NCI-H345 (cell line): Measurements from ENCODE around the gene CNDP1.

Experiments used
- DNase-seq: peaks from one replicate; lab custom pipeline; 2025; lab: John Stamatoyannopoulos, UW

Gene CNDP1

GRCh38 chr18:74582642-74583041 lies 48.3 kb downstream of the CNDP1 start:
- DNase-seq, result no peak

DNA sequence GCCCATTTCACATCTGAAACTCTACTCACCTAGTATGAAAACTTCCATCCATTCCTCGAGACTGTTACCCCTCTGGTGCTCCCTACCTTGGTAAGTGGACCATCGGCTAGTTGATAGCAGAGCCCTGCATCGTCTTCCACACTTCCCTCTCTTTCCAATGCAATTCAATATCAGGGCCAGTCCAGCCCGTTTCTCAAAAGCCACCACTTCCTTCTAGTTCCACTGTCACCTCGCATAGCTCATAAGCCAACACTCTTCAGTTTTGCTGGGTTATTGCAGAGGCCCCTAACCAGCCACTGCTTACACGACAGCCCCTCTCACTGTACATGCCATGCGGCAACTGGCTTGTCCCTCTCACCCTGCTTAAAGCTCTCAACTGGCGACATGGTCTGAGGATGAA lies 53.1 kb downstream of the CNDP1 start:
- no peak for DNase-seq

- no peak for DNase-seq
These were observed 54.7 kb downstream of the CNDP1 start for GRCh38 chr18:74589021-74589420.

- no peak for DNase-seq
These were observed 55.5 kb downstream of the CNDP1 start for GRCh38 chr18:74589811-74590210.

GRCh38 chr18:74590671-74591070 lies 56.4 kb downstream of the CNDP1 start:
- no peak for DNase-seq

- no peak for DNase-seq
These were observed 61.1 kb downstream of the CNDP1 start for GRCh38 chr18:74595431-74595830.

- DNase-seq, result peak; percentile 82
These were observed 62.8 kb downstream of the CNDP1 start for GRCh38 chr18:74597034-74597661.

DNA sequence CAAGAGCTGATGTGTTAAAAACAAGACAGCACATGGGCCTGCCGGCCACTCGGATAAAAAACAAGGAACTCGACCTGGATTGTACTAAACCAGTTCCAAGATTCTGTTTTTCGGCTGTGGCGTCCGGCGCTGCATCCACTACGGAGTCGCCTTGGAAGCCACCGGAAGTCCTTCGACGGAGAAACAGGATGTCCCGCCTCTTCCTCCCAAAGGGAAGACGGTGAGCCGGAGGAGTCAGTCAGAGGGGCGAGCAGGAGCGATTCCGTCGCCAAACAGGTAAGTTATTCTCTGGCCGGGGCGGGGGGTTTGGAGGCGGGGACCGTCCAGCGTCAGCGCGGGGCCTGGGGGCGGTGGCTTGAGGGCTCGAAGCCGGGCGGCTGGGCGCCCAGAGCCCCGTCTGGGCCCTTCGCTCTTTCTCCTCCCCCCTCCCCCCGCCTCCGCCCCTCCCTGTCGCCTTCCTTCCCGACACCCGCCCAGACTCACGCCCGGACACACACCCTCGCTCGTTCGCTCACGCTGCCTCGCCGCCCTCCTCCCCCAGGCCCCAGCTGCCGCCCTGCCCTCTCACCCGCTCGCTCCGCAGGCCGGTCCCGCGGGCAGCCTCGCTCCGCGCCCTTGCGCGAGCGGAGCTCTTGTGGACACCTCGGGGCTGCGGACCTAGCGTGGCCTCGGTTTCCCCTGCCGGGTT lies 63.5 kb downstream of the CNDP1 start, which contains the start of gene ZNF407:
Gene ZNF407 (plus strand): TSS at position 209 of the 688 bp plus-strand sequence. CDS start 33,150 bp downstream, outside the sequence.
- peak; percentile 91 for DNase-seq

GRCh38 chr18:74598350-74599001 lies 64.2 kb downstream of the CNDP1 start:
- DNase-seq, result peak; percentile 54

GRCh38 chr18:74604361-74604760 lies 70.1 kb downstream of the CNDP1 start:
- DNase-seq, result no peak

DNA sequence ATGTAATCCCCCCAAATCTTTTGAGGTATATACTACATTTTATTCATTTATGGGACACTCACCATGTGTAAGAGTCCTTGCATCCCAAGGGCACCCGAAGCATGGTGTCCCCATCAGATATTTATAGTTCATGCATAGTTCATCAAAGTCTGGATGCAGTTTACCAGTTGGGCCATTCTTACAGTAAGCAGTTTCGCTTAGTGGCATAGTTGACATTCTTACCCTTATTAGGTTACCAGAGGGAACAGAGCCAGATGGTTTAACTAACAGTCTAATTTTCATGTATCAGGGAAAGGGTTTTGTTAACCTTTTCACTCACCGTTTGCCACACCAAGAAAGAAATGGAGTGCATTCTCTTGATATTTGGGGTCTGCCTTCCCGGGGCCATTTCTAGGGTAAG lies 70.5 kb downstream of the CNDP1 start:
- no peak for DNase-seq

DNA sequence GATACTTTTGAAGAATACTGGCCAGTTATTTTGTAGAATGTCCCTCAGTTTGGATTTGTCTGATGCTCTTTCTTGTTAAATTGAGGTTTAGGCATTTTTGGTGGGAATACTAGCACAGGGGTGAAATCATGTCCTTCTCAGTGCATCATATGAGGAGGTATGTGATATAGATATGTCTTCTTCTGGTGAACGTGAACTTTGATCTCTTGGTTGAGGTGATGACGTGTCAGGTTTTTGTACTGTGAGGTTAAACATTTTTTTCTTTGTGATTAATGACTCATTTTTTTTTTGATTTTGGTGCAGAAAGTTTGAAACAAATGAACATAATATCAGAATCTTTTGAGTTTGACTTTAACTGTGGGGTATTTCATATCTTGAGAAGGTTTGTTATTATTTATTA lies 74.4 kb downstream of the CNDP1 start:
- DNase-seq, result no peak

DNA sequence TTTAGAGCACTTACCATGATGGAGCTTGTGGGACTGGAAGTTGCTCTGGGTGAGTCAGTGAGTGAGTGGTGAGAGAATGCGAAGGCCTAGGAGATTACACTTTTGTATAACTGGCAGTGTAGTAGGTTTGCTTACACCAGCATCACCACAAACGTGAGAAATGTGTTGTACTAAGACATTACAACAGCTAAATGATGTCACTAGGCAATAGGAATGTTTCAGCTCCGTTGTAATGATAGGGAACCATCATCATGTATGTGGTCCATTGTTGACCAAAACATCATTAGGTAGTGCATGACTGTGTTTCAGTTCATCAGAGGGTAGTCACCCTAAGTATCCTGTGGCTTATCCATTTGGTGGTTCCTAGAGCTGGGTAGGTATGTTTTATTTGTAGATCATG lies 75.2 kb downstream of the CNDP1 start:
- no peak for DNase-seq

DNA sequence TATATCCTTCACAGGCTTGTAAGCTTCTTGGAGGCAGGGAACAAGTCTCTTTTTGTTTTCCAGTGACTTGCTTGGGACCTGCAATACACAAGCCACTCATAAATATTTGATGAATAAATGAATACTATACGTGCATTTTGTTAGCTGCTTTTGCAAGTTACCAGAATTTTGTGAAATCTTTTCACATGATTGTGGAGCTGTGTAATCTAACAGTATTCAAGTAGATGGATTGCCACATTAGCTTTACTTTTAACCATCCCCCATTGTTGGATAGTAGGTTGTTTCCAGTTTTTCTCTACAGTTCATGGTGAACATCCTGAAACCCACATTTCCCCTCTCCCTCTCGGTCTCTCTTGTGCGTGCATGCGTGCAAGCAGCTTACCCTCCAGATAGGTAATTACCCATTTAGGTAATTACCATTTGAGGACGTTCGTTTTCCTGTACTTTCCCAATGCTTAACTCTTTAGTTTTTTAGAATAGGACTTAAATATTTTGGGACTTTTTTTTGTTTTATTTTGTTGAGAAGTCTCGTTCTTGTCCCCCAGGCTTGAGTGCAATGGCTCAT lies 75.8 kb downstream of the CNDP1 start:
- no peak for DNase-seq

GRCh38 chr18:74610860-74611259 lies 76.6 kb downstream of the CNDP1 start:
- DNase-seq, result no peak

DNA sequence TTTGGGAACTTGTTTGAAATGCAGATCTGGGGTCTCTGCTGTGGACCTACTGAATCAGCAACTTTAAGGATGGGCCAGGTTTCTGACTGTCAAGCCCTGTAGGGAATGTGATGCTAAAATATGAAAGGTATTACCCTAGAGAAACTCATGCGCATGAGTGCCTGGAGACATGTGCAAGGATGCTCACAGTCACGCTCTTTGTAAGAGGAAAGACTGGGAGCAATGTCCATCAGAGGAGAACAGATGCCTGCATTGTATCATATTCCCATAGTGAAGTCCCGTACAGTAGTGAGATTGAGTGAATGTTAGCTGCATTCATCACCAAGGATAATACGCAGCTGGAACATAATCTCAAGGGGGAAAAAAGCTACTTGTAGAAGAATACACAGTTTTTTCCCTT lies 77.5 kb downstream of the CNDP1 start:
- no peak for DNase-seq

DNA sequence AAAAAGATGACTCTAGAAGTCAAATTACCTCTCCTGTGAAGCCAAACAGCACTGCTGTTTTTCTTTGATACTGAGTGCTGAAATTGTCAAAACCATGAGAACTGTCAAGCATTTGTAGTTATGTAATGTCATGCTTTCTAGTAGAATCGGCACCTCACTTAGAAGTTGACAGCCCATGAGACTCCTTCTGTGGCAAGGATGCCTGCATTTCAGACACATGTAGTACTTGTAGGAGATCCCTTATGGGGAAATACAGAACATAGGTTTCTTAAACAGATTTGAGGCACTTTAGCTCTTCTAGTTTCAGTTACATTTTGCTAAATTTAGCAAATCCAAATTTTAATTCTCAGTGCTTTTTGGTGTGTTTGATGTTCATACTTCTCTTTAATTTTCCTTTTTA lies 79.1 kb downstream of the CNDP1 start:
- DNase-seq, result no peak

- DNase-seq, result no peak
These were observed 82.2 kb downstream of the CNDP1 start for GRCh38 chr18:74616494-74616893.

- DNase-seq, result no peak
These were observed 83.2 kb downstream of the CNDP1 start for GRCh38 chr18:74617486-74617885.

DNA sequence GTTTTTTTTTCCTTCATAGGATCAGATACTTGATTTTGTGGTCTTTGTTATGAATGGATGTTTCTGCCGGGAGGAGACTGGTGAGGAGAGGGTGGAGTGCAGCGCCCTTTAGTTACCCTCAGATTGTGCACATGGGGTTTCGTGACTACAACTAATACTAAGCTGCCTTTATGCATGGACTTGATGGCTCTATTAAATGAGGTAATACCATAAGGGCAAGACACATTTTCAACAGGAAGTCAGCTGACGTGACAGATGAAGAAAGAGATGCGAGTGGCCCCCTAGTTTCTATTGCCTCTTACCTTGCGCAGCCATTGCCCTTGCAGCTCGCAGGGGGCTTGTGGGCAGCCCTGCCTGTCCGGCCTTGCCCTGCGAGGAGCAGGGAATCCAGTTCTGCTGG lies 87.8 kb downstream of the CNDP1 start:
- DNase-seq, result no peak

- DNase-seq, result no peak
These were observed 88.9 kb downstream of the CNDP1 start for GRCh38 chr18:74623047-74623816.

DNA sequence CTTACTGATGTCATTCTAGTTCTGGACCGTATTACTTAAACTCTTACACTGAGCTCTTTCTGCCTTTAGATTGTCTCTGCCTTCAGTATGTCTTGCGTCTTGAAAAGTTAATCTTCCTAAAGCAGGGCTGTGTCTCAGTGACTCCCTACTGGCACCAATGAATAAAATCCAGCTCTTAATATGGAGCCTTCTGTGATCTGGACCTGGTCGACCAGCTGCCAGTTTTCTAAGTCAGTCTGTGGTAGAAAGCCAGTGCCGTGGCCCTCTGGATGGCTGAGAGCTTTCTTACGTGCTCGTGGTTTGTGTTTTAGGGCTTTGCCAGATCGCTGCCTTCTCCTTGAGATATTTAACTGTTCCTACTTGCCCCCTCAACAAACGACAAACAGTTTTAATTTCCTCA lies 90.2 kb downstream of the CNDP1 start:
- DNase-seq, result no peak
